ENCODE measurements around the gene MTX2.

The MTX2 gene

GRCh38 chr2:176383100-176383499 is 113.9 kb downstream of the MTX2 start:
- no peak for DNase-seq

- no peak for DNase-seq
Observed at GRCh38 chr2:176383836-176384442, 114.7 kb downstream of the MTX2 start.

GRCh38 chr2:176385219-176385759 is 116.0 kb downstream of the MTX2 start:
- DNase-seq = no peak

- DNase-seq = no peak
Observed at GRCh38 chr2:176385838-176386237, 116.6 kb downstream of the MTX2 start.

Data from AML-193 (cell line).